Panc1 (cell line): Measurements from ENCODE around the gene CIITA.

Experiments
- CTCF ChIP-seq: fragments of 450-650 bp; IDR thresholded peaks from 2 replicates; pipeline ENCODE4 v1.5.1; 2017; ENCODE audit warnings: mild to moderate bottlenecking
- REST ChIP-seq, 2 experiments: IDR thresholded peaks; 2 replicates each; pipeline ENCODE4 v1.6.1; 2011 to 2012; ENCODE audit warnings: low read depth in 2 of 2, control low read depth in 1 of 2, low read length in 1 of 2, mild to moderate bottlenecking in 1 of 2, moderate library complexity in 1 of 2; ENCODE audit not compliant: insufficient read depth in 1 of 2
- SIN3A ChIP-seq: IDR thresholded peaks from 2 replicates; pipeline ENCODE4 v1.6.1; 2012; ENCODE audit warnings: low read depth, mild to moderate bottlenecking, low read length, moderate library complexity, borderline replicate concordance; ENCODE audit not compliant: insufficient read depth

- TF ChIP-seq CTCF (no peak), REST (IDR thresholded peaks at IDR 0.05; ENCODE audit: insufficient read depth in 1 of 2, low read depth in 2 of 2, low read length in 1 of 2) (no peak), SIN3A (no peak)
Measured at GRCh38 chr16:10834130-10834529, 42.9 kb upstream of the CIITA start.
